Mesenchymal stem cell (in vitro differentiated cells and primary cell): Measurements from ENCODE around the gene NGF.

ENCODE experiments used
- DNase-seq: peaks from one replicate; pipeline ENCODE4 v3.0.0-alpha.2; 2013
- H2AFZ ChIP-seq: one replicate; pipeline ENCODE4 v1.6.1; 2013; ENCODE audit warnings: low read depth, mild to moderate bottlenecking, control low read depth, inconsistent platforms, low read length, moderate library complexity
- H2AK5ac ChIP-seq: 2 replicates; pipeline ENCODE4 v1.6.1; 2013; ENCODE audit warnings: low read length, moderate library complexity, mild to moderate bottlenecking, inconsistent platforms; ENCODE audit not compliant: severe bottlenecking
- H2BK120ac ChIP-seq: one replicate; pipeline ENCODE4 v1.6.1; 2013; ENCODE audit warnings: low read depth, mild to moderate bottlenecking, inconsistent platforms, low read length, moderate library complexity
- H2BK12ac ChIP-seq, 2 experiments: one replicate each; pipeline ENCODE4 v1.6.1; 2013; ENCODE audit warnings: inconsistent platforms in 2 of 2, low read length in 2 of 2, mild to moderate bottlenecking in 2 of 2, moderate library complexity in 2 of 2, control low read depth in 1 of 2
- H2BK15ac ChIP-seq: one replicate; pipeline ENCODE4 v1.6.1; 2013; ENCODE audit warnings: mild to moderate bottlenecking, low read depth, inconsistent platforms; ENCODE audit not compliant: poor library complexity, severe bottlenecking
- H2BK5ac ChIP-seq: 2 replicates; pipeline ENCODE4 v1.6.1; 2013; ENCODE audit warnings: low read depth, mild to moderate bottlenecking, low read length, control low read depth, inconsistent platforms; ENCODE audit not compliant: poor library complexity, severe bottlenecking
- H3K14ac ChIP-seq, 2 experiments: one replicate each; pipeline ENCODE4 v1.6.1; 2013; ENCODE audit warnings: inconsistent platforms in 2 of 2, low read length in 2 of 2, control low read depth in 1 of 2, mild to moderate bottlenecking in 1 of 2, moderate library complexity in 1 of 2
- H3K18ac ChIP-seq, 2 experiments: one replicate each; pipeline ENCODE4 v1.6.1; 2013; ENCODE audit warnings: inconsistent platforms in 2 of 2, low read length in 2 of 2, control low read depth in 1 of 2, low read depth in 1 of 2, mild to moderate bottlenecking in 1 of 2
- H3K23ac ChIP-seq, 2 experiments: one replicate each; pipeline ENCODE4 v1.6.1; 2013; ENCODE audit warnings: inconsistent platforms in 2 of 2, low read length in 2 of 2, mild to moderate bottlenecking in 2 of 2, moderate library complexity in 2 of 2, control low read depth in 1 of 2
- H3K27ac ChIP-seq: 2 replicates; pipeline ENCODE4 v1.5.1; 2013; ENCODE audit warnings: mild to moderate bottlenecking, moderate library complexity, low read length, control low read depth, inconsistent platforms; ENCODE audit not compliant: poor library complexity, severe bottlenecking
- H3K27me3 ChIP-seq, 2 experiments: 2 replicates each; pipeline versions ENCODE4 v1.6.1 to v1.7.0; 2013; ENCODE audit warnings: low read length in 2 of 2, mild to moderate bottlenecking in 2 of 2, moderate library complexity in 2 of 2, control low read depth in 1 of 2, inconsistent platforms in 1 of 2; ENCODE audit not compliant: control insufficient read depth in 1 of 2, insufficient read depth in 1 of 2
- H3K36me3 ChIP-seq, 2 experiments: 2 replicates each; pipeline versions ENCODE4 v1.6.1 to v1.7.0; 2013; ENCODE audit warnings: low read length in 2 of 2, control low read depth in 1 of 2, inconsistent platforms in 1 of 2, low read depth in 1 of 2, mild to moderate bottlenecking in 1 of 2; ENCODE audit not compliant: insufficient read depth in 2 of 2, control insufficient read depth in 1 of 2
- H3K4ac ChIP-seq, 2 experiments: one replicate each; pipeline ENCODE4 v1.6.1; 2013; ENCODE audit warnings: inconsistent platforms in 2 of 2, low read length in 2 of 2, mild to moderate bottlenecking in 2 of 2, moderate library complexity in 2 of 2, control low read depth in 1 of 2, low read depth in 1 of 2
- H3K4me1 ChIP-seq: 2 replicates; pipeline ENCODE4 v1.6.1; 2013; ENCODE audit warnings: low read depth, low read length, control low read depth; ENCODE audit not compliant: control insufficient read depth, insufficient read depth
- H3K4me2 ChIP-seq: 2 replicates; pipeline ENCODE4 v1.6.1; 2013; ENCODE audit warnings: low read length, mild to moderate bottlenecking, inconsistent platforms; ENCODE audit not compliant: poor library complexity, severe bottlenecking
- H3K4me3 ChIP-seq, 2 experiments: 2 replicates each; pipeline versions ENCODE4 v1.5.1 to v1.7.0; 2013; ENCODE audit warnings: low read length in 2 of 2, mild to moderate bottlenecking in 2 of 2, control low read depth in 1 of 2, low read depth in 1 of 2; ENCODE audit not compliant: insufficient read depth in 1 of 2
- H3K79me1 ChIP-seq: replicated peaks from 2 replicates; pipeline ENCODE4 v1.6.1; 2013; ENCODE audit warnings: mild to moderate bottlenecking, control low read depth, low read length, inconsistent platforms; ENCODE audit not compliant: poor library complexity, severe bottlenecking
- H3K9ac ChIP-seq: 2 replicates; pipeline ENCODE4 v1.7.0; 2013; ENCODE audit warnings: mild to moderate bottlenecking, low read length, moderate library complexity
- H3K9me3 ChIP-seq: 2 replicates; pipeline ENCODE4 v1.7.0; 2013; ENCODE audit warnings: mild to moderate bottlenecking, low read length; ENCODE audit not compliant: control insufficient read depth
- H4K8ac ChIP-seq: one replicate; pipeline ENCODE4 v1.6.1; 2013; ENCODE audit warnings: inconsistent platforms, mild to moderate bottlenecking, low read length, moderate library complexity
- H4K91ac ChIP-seq: one replicate; pipeline ENCODE4 v1.6.1; 2013; ENCODE audit warnings: mild to moderate bottlenecking, low read length, inconsistent platforms
- WGBS: methylation state at CpG from one replicate; pipeline ENCODE4 v1.1.7; 2013; ENCODE audit warnings: mixed read lengths; 5-methylcytosine and 5-hydroxymethylcytosine counted together

Gene NGF

DNA sequence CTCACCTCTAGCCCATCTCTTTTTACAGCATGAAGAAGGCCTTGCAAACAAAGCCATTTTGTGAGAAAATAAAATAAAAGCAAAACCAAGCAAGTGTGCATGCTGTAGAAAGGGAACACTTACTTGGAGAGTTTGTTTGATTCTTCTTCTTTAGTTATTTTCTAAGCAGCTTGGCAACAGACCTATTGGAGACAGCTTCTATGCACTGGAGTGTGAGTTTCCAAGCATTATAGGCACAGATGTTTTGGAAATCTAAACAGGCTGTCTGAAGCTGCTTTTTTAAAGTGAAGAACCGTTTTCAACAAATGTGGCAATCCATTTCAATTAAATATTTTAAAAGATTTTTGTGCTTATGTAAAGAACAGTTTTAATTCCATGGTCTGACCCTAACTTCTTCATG is 76.6 kb downstream of the NGF start:
- H2AK5ac ChIP-seq, result no peak overlapping the region
- H4K91ac ChIP-seq, result no peak overlapping the region
- no peak overlapping the region for H2BK12ac ChIP-seq
- no peak overlapping the region for H2AFZ ChIP-seq
- H3K27ac ChIP-seq, result no peak overlapping the region
- H2BK120ac ChIP-seq, result no peak overlapping the region
- no peak overlapping the region for H3K14ac ChIP-seq
- no peak overlapping the region for H4K8ac ChIP-seq
- H3K4ac ChIP-seq, result no peak overlapping the region
- peaks cover 0 to 1% of the 10 kb centered on the region in 2 experiments for H3K27me3 ChIP-seq
- WGBS, result no CpG with 5 or more reads among the region's 1 CpG
- H3K79me1 ChIP-seq, result no peaks in the 10 kb centered on the region
- no peak overlapping the region for H3K4me2 ChIP-seq
- no peak overlapping the region for H3K18ac ChIP-seq
- no peaks in the 10 kb centered on the region for H3K36me3 ChIP-seq
- no peak for DNase-seq
- H3K9me3 ChIP-seq, result peaks cover 34% of the 10 kb centered on the region
- H3K9ac ChIP-seq, result no peak overlapping the region
- H3K23ac ChIP-seq, result no peak overlapping the region
- no peaks in the 10 kb centered on the region for H3K4me1 ChIP-seq
- no peak overlapping the region for H2BK5ac ChIP-seq
- H2BK15ac ChIP-seq, result no peak overlapping the region
- no peak overlapping the region for H3K4me3 ChIP-seq

DNA sequence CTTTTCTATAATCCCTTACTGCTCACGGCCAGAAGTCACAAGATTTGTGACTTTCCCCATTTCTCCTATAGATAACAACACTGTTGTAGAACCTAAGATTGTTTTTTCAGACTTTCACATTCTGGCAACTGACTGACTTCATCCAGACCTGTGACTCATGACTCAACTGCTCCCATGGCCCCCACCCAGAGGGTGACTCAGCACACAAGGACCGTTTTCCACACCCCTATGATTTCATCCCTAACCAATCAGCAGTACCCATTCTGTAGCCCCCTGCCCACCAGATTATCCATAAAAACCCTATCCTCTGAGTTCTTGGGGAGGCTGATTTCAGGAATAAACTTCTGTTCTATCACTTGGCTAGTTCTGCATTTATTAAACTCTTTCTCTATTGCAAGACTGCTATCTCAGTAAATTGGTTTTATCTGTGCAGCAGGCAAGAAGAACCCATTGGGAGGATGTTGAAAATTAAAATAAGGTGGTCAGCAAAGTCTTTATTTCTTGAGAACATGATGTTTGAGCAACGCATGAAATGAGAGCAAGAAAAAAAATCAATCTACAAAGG is 79.7 kb downstream of the NGF start:
- Histone ChIP-seq H3K4me3 (peak overlapping the region in 1 of 2 experiments; percentile 36), H3K18ac (no peak overlapping the region), H2BK120ac (no peak overlapping the region), H3K79me1 (no peaks in the 10 kb centered on the region), H3K27me3 (no peaks in the 10 kb centered on the region), H3K27ac (no peak overlapping the region), H2BK15ac (no peak overlapping the region), H3K36me3 (no peaks in the 10 kb centered on the region), H2AK5ac (no peak overlapping the region), H3K4me2 (no peak overlapping the region), H4K8ac (no peak overlapping the region), H3K9me3 (peaks cover 43% of the 10 kb centered on the region), H2BK5ac (no peak overlapping the region), H3K4me1 (no peaks in the 10 kb centered on the region), H3K14ac (no peak overlapping the region), H2AFZ (no peak overlapping the region), H3K4ac (no peak overlapping the region), H4K91ac (no peak overlapping the region), H3K23ac (no peak overlapping the region), H2BK12ac (no peak overlapping the region), H3K9ac (peak overlapping the region; percentile 40)
- WGBS, result 50% methylated on average over 3 of the region's 3 CpGs
- DNase-seq, result peak; percentile 38

GRCh38 chr1:115257591-115257990 is 80.5 kb downstream of the NGF start:
- Histone ChIP-seq H3K18ac (no peak overlapping the region), H3K4me3 (peak overlapping the region in 1 of 2 experiments; percentile 36), H3K9ac (peak overlapping the region; percentile 40), H2BK12ac (no peak overlapping the region), H3K14ac (no peak overlapping the region), H2BK5ac (no peak overlapping the region), H3K9me3 (peaks cover 43% of the 10 kb centered on the region), H2BK15ac (no peak overlapping the region), H4K8ac (no peak overlapping the region), H3K27ac (no peak overlapping the region), H2AFZ (no peak overlapping the region), H3K4me1 (no peaks in the 10 kb centered on the region), H3K36me3 (no peaks in the 10 kb centered on the region), H2AK5ac (no peak overlapping the region), H3K23ac (no peak overlapping the region), H3K4me2 (no peak overlapping the region), H3K79me1 (no peaks in the 10 kb centered on the region), H2BK120ac (no peak overlapping the region), H3K27me3 (no peaks in the 10 kb centered on the region), H3K4ac (no peak overlapping the region), H4K91ac (no peak overlapping the region)
- no peak for DNase-seq

GRCh38 chr1:115255154-115255553 is 82.9 kb downstream of the NGF start:
- Histone ChIP-seq H3K36me3 (no peaks in the 10 kb centered on the region), H2AK5ac (no peak overlapping the region), H3K9ac (no peak overlapping the region), H2BK5ac (no peak overlapping the region), H3K79me1 (no peaks in the 10 kb centered on the region), H2BK12ac (no peak overlapping the region), H3K27ac (no peak overlapping the region), H2AFZ (no peak overlapping the region), H3K4ac (no peak overlapping the region), H3K23ac (no peak overlapping the region), H3K9me3 (peaks cover 41% of the 10 kb centered on the region), H3K14ac (no peak overlapping the region), H3K4me1 (no peaks in the 10 kb centered on the region), H4K8ac (no peak overlapping the region), H2BK15ac (no peak overlapping the region), H3K4me3 (no peak overlapping the region), H3K4me2 (no peak overlapping the region), H2BK120ac (no peak overlapping the region), H3K18ac (no peak overlapping the region), H4K91ac (no peak overlapping the region), H3K27me3 (no peaks in the 10 kb centered on the region)
- 80% methylated on average over 1 of the region's 1 CpG for WGBS
- no peak for DNase-seq
